Daoy (cell line): ENCODE data around the gene PDE6C. TPM values are rescaled to one million over a fixed set of nuclear protein-coding genes. Genes with fewer than 3 reads are reported as not detected.
A peak's percentile ranks its signal among the peaks of the same experiment; 100 is the strongest.

ENCODE experiments used
- DNase-seq: peaks from one replicate; pipeline ENCODE4 v3.0.0-alpha.2; 2015; ENCODE audit warnings: low read depth
- total RNA-seq: library from RNA; depleted of rRNA; stranded (reverse); fragments of >200 nt; shearing (Covaris generic); gene quantifications from 2 replicates; pipeline ENCODE4 v1.2.3, GENCODE V29; 2014; rRNA removed

The PDE6C gene
- total RNA-seq, 1 experiment from 2014 or later = not detected

DNA sequence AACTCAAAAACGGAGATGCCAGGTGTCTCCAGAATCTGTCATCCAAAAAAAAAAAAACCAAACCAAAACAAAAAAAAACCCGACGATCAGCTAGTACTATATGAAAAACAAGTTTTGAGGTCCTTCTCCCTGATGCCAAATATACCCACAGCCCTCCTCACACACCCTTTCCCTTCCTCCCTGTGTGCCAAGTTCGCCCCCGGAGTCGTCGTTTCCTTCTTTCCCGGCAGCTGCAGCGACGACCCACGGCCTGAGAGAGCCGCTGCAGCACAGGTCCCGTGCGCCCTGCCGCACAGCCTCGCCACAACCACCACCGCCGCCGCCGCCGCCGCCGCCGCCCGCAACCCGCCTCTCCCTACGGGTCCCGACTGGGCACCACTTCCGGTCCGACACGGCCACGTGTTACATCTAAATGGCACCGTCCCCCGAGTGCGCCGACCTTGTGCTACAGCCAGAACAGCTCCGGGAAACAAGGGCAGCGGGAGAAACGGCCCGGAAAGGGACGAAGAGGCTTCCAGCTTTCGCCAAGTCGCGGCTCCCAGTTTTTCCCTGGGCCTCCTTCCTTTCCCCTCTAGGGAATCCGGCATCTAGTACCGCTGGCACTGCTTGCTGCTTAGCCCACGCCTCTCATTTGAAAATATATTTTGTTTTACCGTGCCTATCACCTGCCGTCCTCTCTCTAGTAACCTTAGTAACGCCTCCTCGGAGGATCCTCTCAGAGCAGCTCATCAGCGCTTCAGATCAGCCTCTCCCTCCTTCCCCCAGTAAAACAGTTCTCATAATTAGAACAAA is 90.1 kb downstream of the PDE6C start, which contains the start of gene FRA10AC1:
Gene FRA10AC1, minus strand, starts transcription at position 383 of the 792 bp plus-strand sequence. CDS start 2,486 bp downstream, outside the sequence.
- DNase-seq = peak; percentile 91

DNA sequence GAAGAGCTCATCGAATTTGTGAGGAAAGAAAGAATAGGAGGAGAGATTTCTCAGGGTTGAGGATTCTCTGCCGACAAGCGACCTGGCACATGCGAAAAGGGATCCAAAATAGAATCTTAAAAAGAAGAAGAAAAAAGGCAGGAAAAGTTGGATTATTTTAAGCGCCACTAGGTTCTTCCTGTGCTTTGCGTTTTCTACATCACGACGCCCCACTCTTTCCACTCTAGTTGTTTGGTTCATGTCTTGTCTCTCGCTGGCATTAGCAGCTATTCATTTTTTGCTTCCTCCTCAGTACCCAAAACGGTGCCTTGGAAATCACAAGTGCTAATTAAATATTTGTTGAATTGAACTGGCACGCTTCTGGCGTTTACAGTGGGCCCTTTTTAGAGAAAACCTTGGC is 90.7 kb downstream of the PDE6C start:
- DNase-seq = no peak

GRCh38 chr10:93703841-93704240 is 91.5 kb downstream of the PDE6C start:
- no peak for DNase-seq

GRCh38 chr10:93704451-93704850 is 92.1 kb downstream of the PDE6C start:
- DNase-seq = no peak

DNA sequence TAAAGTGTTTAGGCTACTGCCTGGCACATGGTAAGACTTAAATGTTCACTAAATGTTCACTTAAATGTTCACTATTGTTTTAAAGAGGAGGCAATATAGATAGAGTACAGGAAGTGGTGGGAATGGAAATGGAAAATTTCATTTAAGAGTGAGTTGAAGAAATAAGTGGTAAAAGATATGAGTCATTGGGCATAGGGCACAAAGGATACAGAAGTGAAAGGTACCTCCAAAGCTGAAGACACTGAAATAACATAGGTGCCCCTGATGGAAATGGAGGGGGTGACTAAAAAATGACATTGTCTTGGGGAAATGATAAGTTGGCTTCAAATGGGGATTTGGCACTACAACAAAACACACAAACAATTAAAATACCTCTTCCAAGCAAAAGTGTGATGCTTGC is 95.3 kb downstream of the PDE6C start:
- DNase-seq = no peak

DNA sequence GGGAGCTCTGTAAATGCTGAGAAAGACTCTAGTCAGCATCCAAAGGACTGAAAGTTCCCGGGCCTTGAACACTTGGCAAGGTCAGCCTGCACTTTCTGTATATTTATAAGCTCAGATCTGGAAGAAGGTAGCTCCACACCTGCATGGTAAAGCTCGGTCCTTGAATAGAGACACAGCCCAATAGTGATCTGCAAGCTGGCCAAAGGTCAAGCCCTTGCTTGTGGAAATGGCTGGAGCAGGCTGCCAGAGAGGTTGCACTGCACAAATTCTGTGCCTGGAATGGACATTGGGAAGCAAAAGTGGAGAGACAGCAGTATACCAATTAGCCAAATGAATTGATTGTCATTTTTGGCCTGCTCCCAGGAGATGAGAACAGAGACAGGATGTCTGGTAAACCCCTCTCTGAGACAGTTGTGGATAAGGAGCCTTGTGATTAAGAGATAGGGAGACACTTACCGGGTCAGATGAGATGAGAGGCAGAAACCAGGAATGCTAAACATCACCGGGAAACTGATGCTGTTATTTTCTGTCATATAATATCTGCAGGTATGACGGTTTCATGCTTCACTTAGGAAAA is 98.1 kb downstream of the PDE6C start:
- no peak for DNase-seq

- DNase-seq = peak; percentile 47
These were observed 99.6 kb downstream of the PDE6C start for GRCh38 chr10:93711891-93712290.

GRCh38 chr10:93712593-93712992 is 100.3 kb downstream of the PDE6C start:
- no peak for DNase-seq

DNA sequence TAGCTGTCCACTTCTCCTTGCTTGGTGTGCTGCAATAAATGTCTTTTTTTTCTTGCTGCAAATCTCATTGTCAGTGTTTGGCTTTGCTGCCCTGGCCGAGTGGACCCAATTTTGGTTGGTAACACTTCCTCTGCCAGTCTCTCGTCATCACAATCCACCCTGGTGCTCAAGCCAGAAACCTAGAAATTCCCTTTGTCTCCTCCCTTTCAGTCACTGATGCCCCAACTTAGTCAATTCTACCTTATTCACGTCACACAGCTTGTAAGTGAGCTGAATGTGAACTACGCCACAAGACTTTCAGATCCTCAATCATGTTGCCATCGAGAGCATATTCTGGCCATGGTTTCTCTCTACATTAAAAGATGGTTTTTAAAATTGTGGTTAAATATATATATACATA is 103.0 kb downstream of the PDE6C start:
- DNase-seq = no peak

Other genes with a start within 250 kb of the PDE6C start
- 124 and 132 TPM in 2 replicates for gene MYOF, start 130.2 kb upstream of the PDE6C start, total RNA-seq
- gene CEP55, start 115.9 kb upstream of the PDE6C start, total RNA-seq = 98.9 and 128 TPM in 2 replicates
- not detected in 2 replicates for gene FFAR4, start 45.9 kb upstream of the PDE6C start, total RNA-seq
- not detected in 2 replicates for gene RBP4, start 11.3 kb upstream of the PDE6C start, total RNA-seq
- gene FRA10AC1, start 90.1 kb downstream of the PDE6C start, total RNA-seq = 2.5 and 3.2 TPM in 2 replicates
- gene LGI1, start 145.4 kb downstream of the PDE6C start, total RNA-seq = not detected in 2 replicates